NT2/D1 (cell line): Measurements from ENCODE around the gene IMMT.

Source experiments
- SUZ12 ChIP-seq: IDR thresholded peaks from 2 replicates; pipeline ENCODE4 v1.6.1; 2011; ENCODE audit not compliant: insufficient read length, insufficient read depth; ENCODE audit errors: extremely low read depth
- YY1 ChIP-seq: IDR thresholded peaks from 2 replicates; pipeline ENCODE4 v1.6.1; 2011; ENCODE audit not compliant: insufficient read length, insufficient read depth
- ZNF274 ChIP-seq: IDR thresholded peaks from 2 replicates; pipeline ENCODE4 v1.6.1; 2011; ENCODE audit warnings: mild to moderate bottlenecking, low read depth, low read length

DNA sequence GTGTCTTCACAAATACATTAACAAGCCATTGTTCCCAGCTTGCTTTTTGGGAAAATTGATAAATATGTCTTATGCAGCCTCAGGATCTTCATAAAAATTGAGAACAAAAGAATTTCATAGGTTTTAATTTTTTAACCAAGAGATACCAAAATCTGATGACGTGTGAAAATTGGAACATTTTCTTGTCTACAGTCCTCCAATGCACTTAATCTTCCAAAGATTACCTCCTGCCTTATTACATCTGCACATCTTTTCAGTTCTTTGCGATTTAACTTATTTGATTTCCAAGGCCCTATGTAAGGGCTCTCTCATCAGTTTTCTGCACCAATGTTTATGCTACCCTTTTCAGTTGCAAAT is 7.1 kb upstream of the IMMT start:
- no peak for TF ChIP-seq ZNF274
- TF ChIP-seq SUZ12 = no peak
- TF ChIP-seq YY1 = no peak
